ENCODE results near the gene PHKG2. TPM values are rescaled to one million over a fixed set of nuclear protein-coding genes. Genes with fewer than 3 reads are reported as not detected.

Gene PHKG2
- total RNA-seq, 2 donors from 2014 or later = 31.6 to 38.1 TPM

GRCh38 chr16:30766206-30766932 is 18.1 kb downstream of the PHKG2 start:
- no peak overlapping the region for H3K27ac Mint-ChIP-seq
- H3K36me3 Mint-ChIP-seq (ENCODE audit: low read depth) = peaks cover 14% of the 10 kb centered on the region

GRCh38 chr16:30766933-30767284 is 18.7 kb downstream of the PHKG2 start:
- peaks cover 14% of the 10 kb centered on the region for H3K36me3 Mint-ChIP-seq (ENCODE audit: low read depth)
- ATAC-seq (no peak), DNase-seq (no peak)
- no peak overlapping the region for H3K4me3 Mint-ChIP-seq
- H3K9me3 ChIP-seq (ENCODE audit: control insufficient read depth, low read length, poor library complexity, severe bottlenecking) = no peaks in the 10 kb centered on the region
- no peak overlapping the region for H3K27ac Mint-ChIP-seq
- H3K27me3 Mint-ChIP-seq = no peaks in the 10 kb centered on the region
- H3K4me1 Mint-ChIP-seq = peaks cover 19% of the 10 kb centered on the region

More at GRCh38 chr16:30766206-30766932, 18.1 kb downstream of the PHKG2 start:
- H3K4me1 Mint-ChIP-seq = peaks cover 22% of the 10 kb centered on the region
- H3K9me3 ChIP-seq (ENCODE audit: control insufficient read depth, low read length, poor library complexity, severe bottlenecking) = no peaks in the 10 kb centered on the region
- no peaks in the 10 kb centered on the region for H3K27me3 Mint-ChIP-seq
- ATAC-seq (no peak), DNase-seq (no peak)
- H3K4me3 Mint-ChIP-seq = no peak overlapping the region

GRCh38 chr16:30767767-30768465 is 19.7 kb downstream of the PHKG2 start:
- peak; percentile 30 for ATAC-seq
- Mint-ChIP-seq H3K36me3 (ENCODE audit: low read depth) (peaks cover 18% of the 10 kb centered on the region), H3K4me1 (peaks cover 22% of the 10 kb centered on the region), H3K27ac (no peak overlapping the region), H3K4me3 (no peak overlapping the region), H3K27me3 (no peaks in the 10 kb centered on the region)
- H3K9me3 ChIP-seq (ENCODE audit: control insufficient read depth, low read length, poor library complexity, severe bottlenecking) = no peaks in the 10 kb centered on the region
- DNase-seq = no peak

GRCh38 chr16:30768583-30769181 is 20.5 kb downstream of the PHKG2 start:
- Mint-ChIP-seq H3K36me3 (ENCODE audit: low read depth) (peaks cover 23% of the 10 kb centered on the region), H3K27me3 (no peaks in the 10 kb centered on the region), H3K4me1 (peaks cover 22% of the 10 kb centered on the region), H3K4me3 (no peak overlapping the region), H3K27ac (no peak overlapping the region)
- DNase-seq (no peak), ATAC-seq (no peak)
- H3K9me3 ChIP-seq (ENCODE audit: control insufficient read depth, low read length, poor library complexity, severe bottlenecking) = no peaks in the 10 kb centered on the region

- no peaks in the 10 kb centered on the region for H3K9me3 ChIP-seq (ENCODE audit: control insufficient read depth, low read length, poor library complexity, severe bottlenecking)
- no peak overlapping the region for H3K27ac Mint-ChIP-seq
- H3K27me3 Mint-ChIP-seq = no peaks in the 10 kb centered on the region
- H3K4me3 Mint-ChIP-seq = no peak overlapping the region
- no peak for DNase-seq
- H3K4me1 Mint-ChIP-seq = peaks cover 19% of the 10 kb centered on the region
- H3K36me3 Mint-ChIP-seq (ENCODE audit: low read depth) = peaks cover 23% of the 10 kb centered on the region
- no peak for ATAC-seq
Measured at GRCh38 chr16:30769379-30770089, 21.3 kb downstream of the PHKG2 start.

GRCh38 chr16:30771726-30772125 is 23.5 kb downstream of the PHKG2 start:
- DNase-seq (no peak), ATAC-seq (no peak)
- peaks cover 27% of the 10 kb centered on the region for H3K4me1 Mint-ChIP-seq
- no peaks in the 10 kb centered on the region for H3K9me3 ChIP-seq (ENCODE audit: control insufficient read depth, low read length, poor library complexity, severe bottlenecking)
- no peak overlapping the region for H3K4me3 Mint-ChIP-seq
- peaks cover under 1% of the 10 kb centered on the region for H3K27me3 Mint-ChIP-seq
- H3K36me3 Mint-ChIP-seq (ENCODE audit: low read depth) = peaks cover 20% of the 10 kb centered on the region
- peak overlapping the region; percentile 90 for H3K27ac Mint-ChIP-seq

GRCh38 chr16:30773826-30774225 is 25.6 kb downstream of the PHKG2 start:
- no peak for DNase-seq
- ATAC-seq = no peak
- Mint-ChIP-seq H3K27ac (no peak overlapping the region), H3K4me1 (peaks cover 29% of the 10 kb centered on the region), H3K4me3 (no peak overlapping the region), H3K36me3 (ENCODE audit: low read depth) (peaks cover 16% of the 10 kb centered on the region), H3K27me3 (peaks cover 9% of the 10 kb centered on the region)
- no peaks in the 10 kb centered on the region for H3K9me3 ChIP-seq (ENCODE audit: control insufficient read depth, low read length, poor library complexity, severe bottlenecking)

- ATAC-seq (no peak), DNase-seq (no peak)
- peak overlapping the region; percentile 67 for H3K27ac Mint-ChIP-seq
- no peaks in the 10 kb centered on the region for H3K9me3 ChIP-seq (ENCODE audit: control insufficient read depth, low read length, poor library complexity, severe bottlenecking)
- H3K4me3 Mint-ChIP-seq = peak overlapping the region; percentile 88
- peaks cover 29% of the 10 kb centered on the region for H3K4me1 Mint-ChIP-seq
- peaks cover 14% of the 10 kb centered on the region for H3K36me3 Mint-ChIP-seq (ENCODE audit: low read depth)
- peaks cover 9% of the 10 kb centered on the region for H3K27me3 Mint-ChIP-seq
Measured at GRCh38 chr16:30774367-30775130, 26.3 kb downstream of the PHKG2 start.

GRCh38 chr16:30775131-30775391 is 26.8 kb downstream of the PHKG2 start:
- H3K9me3 ChIP-seq (ENCODE audit: control insufficient read depth, low read length, poor library complexity, severe bottlenecking) = no peaks in the 10 kb centered on the region
- Mint-ChIP-seq H3K27me3 (peaks cover 9% of the 10 kb centered on the region), H3K4me1 (peaks cover 29% of the 10 kb centered on the region), H3K36me3 (ENCODE audit: low read depth) (peaks cover 14% of the 10 kb centered on the region), H3K4me3 (peak overlapping the region; percentile 88), H3K27ac (no peak overlapping the region)
- ATAC-seq = no peak
- no peak for DNase-seq

- peaks cover 29% of the 10 kb centered on the region for H3K4me1 Mint-ChIP-seq
- ATAC-seq (peak; percentile 88), DNase-seq (peak in 2 of 3 donors; percentile 18 to 43)
- peaks cover 9% of the 10 kb centered on the region for H3K27me3 Mint-ChIP-seq
- no peaks in the 10 kb centered on the region for H3K9me3 ChIP-seq (ENCODE audit: control insufficient read depth, low read length, poor library complexity, severe bottlenecking)
- H3K4me3 Mint-ChIP-seq = peak overlapping the region; percentile 88
- peaks cover 14% of the 10 kb centered on the region for H3K36me3 Mint-ChIP-seq (ENCODE audit: low read depth)
- no peak overlapping the region for H3K27ac Mint-ChIP-seq
Measured at GRCh38 chr16:30775392-30776188, 27.4 kb downstream of the PHKG2 start.

GRCh38 chr16:30777591-30778297 is 29.5 kb downstream of the PHKG2 start:
- H3K9me3 ChIP-seq (ENCODE audit: control insufficient read depth, low read length, poor library complexity, severe bottlenecking) = no peaks in the 10 kb centered on the region
- DNase-seq (no peak), ATAC-seq (no peak)
- H3K27ac Mint-ChIP-seq = no peak overlapping the region
- H3K36me3 Mint-ChIP-seq (ENCODE audit: low read depth) = peaks cover 9% of the 10 kb centered on the region
- H3K4me1 Mint-ChIP-seq = peaks cover 18% of the 10 kb centered on the region
- peak overlapping the region; percentile 83 for H3K4me3 Mint-ChIP-seq
- H3K27me3 Mint-ChIP-seq = peaks cover 9% of the 10 kb centered on the region
